GM15510 (cell line): Measurements from ENCODE around the gene NHP2.
A peak's percentile ranks its signal among the peaks of the same experiment; 100 is the strongest.

ENCODE experiments used
- POLR2A ChIP-seq: IDR thresholded peaks from 3 replicates; pipeline ENCODE4 v1.6.1; 2011; ENCODE audit warnings: borderline replicate concordance; ENCODE audit not compliant: insufficient read length; ENCODE audit errors: extremely low read depth

NHP2 gene

GRCh38 chr5:178114325-178115135 lies 39.2 kb downstream of the NHP2 start:
- TF ChIP-seq POLR2A: no peak

- TF ChIP-seq POLR2A: no peak
Observed at GRCh38 chr5:178113841-178114324, 39.8 kb downstream of the NHP2 start.

DNA sequence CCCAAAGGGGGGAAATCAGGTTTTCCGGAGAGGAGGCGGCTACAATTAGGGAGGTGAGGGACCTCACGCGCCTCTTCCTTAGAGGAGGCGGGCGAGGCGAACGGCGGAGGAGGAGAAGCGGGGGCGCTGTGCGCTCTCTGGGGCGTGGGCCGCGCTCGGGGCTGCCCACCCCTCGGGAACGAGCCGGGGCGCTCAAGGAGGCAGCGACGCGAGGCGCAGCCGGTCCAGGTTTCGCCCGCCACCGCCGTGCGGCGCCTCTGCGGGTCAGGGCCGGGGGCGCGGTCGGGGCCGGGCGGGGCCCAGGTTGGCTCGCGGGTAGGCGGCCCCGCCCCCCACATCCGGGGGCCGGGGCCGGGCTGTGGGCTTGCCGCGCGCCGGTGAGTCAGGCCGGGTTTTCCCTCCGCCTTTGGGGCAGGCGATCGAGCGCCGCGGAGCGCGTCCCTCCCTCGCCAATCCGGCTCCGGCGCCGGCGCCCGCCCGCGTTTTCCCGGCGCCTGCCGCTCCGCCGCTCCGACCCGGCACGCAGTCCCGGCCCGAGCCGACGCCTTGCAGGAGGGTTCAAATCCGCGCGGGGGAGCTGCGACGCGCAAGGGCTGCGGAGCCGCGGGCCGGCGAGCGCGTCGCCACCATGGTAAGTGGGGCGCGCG lies 40.4 kb downstream of the NHP2 start, which contains the start of gene N4BP3:
Gene N4BP3 (plus strand): TSS at position 392 of the 647 bp plus-strand sequence. CDS start 6,052 bp downstream, outside the sequence.
- TF ChIP-seq POLR2A: peak; percentile 41

GRCh38 chr5:178112545-178112944 lies 41.1 kb downstream of the NHP2 start:
- no peak for TF ChIP-seq POLR2A

- TF ChIP-seq POLR2A: no peak
Observed at GRCh38 chr5:178111925-178112324, 41.8 kb downstream of the NHP2 start.

GRCh38 chr5:178110511-178110910 lies 43.2 kb downstream of the NHP2 start:
- TF ChIP-seq POLR2A: no peak

DNA sequence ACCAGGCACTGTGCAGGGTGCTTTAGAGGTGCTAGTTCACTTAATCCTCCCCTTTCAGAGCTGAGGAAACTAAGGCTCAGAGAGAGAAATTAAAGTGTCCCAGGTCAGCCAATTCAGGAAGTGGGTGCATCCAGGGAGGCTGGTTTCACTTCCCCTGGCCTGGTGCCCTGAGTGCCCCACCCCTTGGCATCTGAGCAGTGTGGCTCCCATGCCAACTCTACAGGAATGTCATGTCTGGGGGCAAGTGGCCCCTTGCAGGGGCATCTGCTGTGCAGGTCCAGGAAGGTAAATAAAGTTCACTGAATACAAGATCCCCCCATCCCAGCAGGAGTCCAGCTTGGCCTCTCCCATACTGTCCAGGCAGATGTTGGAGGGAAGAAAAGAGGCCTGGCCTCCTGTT lies 44.7 kb downstream of the NHP2 start:
- no peak for TF ChIP-seq POLR2A

DNA sequence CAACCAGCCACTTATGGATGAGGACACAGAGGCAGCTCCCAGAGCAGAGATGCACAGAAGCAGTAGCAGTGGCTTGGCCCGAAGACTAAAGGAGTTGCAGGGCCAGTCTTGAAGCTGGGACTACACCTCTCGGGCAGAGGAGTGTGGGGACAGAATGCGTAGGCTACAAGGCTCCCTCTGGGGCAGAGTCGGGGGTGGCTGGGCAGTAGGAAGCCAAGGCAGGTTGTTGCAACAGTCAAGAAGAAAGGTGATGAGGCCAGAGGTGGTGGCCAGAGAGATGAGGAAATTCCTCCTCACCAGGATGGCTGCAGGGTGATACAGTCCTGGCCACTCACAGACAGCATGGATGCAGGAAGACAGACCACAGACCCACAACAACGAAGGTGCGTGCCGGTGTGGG lies 45.2 kb downstream of the NHP2 start:
- TF ChIP-seq POLR2A: no peak

GRCh38 chr5:178107756-178108310 lies 45.9 kb downstream of the NHP2 start:
- no peak for TF ChIP-seq POLR2A

DNA sequence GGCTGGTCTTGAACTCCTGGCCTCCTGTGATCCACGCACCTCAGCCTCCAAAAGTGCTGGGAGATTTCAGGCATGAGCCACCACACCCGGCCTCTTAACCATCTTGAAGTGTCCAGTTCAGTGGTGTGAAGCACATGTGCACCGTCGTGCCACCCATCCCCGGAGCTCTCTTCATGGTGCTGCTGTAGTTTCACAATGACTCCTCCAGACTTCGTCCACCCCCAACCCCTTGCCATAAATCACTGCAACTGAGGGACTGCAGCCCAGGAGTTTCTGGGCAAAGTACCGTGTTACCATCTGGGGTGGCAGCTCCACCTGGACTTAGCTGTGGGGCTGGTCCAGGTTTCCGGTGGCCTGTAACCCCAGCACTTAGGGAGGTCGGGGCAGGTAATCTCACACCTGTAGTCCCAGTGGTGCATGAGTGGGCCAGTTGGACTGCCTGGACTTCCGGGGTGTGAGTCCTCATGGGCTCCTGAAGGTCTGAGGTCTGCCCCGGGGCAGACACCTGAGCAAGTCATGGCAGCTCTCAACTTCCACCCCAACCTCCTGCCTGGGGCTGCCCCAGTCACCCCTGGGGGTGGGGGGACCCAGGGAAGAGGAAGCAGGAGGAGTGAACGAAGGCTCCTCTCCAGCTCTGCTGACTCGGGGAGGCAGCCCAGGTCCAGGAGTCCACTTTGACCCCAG lies 47.0 kb downstream of the NHP2 start:
- TF ChIP-seq POLR2A: no peak

DNA sequence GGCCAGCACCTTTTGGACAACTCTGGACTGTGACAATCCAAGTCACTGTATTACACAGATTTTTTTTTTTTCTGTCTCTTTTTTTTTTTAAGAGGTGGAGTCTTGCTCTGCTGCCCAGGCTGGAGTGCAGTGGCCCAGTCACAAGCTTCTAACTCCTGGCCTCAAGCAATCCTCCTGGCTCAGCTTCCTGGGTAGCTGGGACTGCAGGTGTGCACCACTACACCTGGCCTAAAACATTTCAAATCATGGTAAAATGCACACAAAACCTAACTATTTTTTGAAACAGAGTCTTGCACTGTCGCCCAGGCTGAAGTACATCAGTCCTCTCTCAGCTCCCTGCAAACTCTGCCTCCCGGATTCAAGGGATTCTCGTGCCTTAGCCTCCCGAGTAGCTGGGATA lies 47.6 kb downstream of the NHP2 start:
- no peak for TF ChIP-seq POLR2A

DNA sequence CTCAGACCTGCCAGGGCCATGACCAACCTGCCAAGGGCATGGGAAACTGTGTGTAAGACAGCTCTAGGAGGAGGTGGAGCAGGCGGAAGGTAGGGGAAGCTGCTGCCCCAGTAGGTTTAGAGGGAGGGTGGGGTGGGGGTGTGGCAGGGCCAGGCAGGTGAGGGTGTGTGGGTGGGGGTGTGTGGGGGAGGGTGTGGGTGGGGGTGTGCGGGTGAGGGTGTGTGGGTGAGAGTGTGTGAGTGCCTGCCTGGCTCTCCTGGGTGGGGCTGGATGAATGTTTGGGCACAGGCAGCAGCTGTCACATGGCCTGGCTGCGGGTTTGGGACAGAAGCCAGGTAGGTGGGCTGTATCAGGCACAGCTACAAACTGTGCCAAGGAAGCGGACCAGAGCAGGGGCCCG lies 49.2 kb downstream of the NHP2 start:
- TF ChIP-seq POLR2A: no peak

- TF ChIP-seq POLR2A: no peak
Observed at GRCh38 chr5:178103612-178104011, 50.1 kb downstream of the NHP2 start.
